GM18868 (cell line): ENCODE measurements around the gene ZC3H14.

Experiments
- ATAC-seq: cut with Tn5 transposase; IDR thresholded peaks from one replicate; pipeline ENCODE4 v1.9.1; 2021; ENCODE audit warnings: mild to moderate bottlenecking, moderate library complexity; ENCODE audit not compliant: unreplicated experiment

The ZC3H14 gene

DNA sequence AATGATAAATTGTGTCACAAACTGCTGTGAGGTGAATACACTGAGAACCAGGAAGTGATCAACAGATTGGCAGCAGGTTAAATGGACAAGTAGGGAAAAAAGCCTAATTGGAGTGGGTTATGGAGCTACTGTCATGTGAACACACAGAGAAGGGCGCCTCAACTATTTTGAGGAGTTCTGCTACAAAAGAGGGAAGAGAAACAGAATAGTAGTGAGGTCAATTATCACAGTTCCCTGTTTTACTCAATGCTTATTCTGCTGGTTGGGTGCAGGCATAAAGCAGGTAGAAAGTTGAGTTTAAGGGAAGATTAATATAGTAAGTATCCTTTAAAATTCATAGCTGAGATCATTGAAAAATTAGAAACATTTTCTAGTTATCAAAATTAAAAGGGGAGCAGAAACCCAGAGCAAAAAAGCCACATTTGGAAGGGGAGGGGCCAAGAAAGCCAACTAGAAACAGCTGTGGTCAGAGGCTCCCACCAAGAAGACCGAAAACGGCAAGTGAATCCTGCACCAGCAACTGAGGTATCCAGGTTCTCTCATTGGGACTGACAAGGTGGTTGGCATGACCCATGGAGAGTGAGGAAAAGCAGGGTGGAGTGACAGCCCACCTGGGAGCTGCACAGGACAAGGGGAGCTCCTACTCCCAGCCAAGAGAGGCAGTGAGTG, 105.7 kb downstream of the ZC3H14 start:
- ATAC-seq: peak; percentile 75

DNA sequence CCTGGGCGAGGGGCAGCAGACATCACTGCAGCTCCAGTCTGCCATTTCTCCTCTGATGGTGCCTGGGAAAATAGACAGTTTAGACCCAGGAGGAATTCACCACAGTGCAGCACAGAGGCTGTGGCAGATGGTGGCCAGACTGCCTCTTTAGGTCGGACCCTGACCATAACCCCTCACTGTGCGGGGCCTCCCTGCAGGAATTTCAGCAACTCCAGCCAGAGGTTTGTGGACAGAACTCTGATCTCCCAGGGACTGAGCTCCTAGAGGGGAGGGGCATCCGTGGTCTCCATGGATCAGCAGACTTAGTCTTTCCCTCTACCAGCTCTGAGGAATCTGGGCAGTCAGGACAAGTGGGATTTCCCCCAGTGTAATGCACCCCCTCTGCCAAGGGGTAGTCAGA, 106.5 kb downstream of the ZC3H14 start:
- no peak for ATAC-seq
